Measurements from ENCODE around the gene SLC1A5.
"Not testable (repeated sequence)": the region's sequence is repeated elsewhere in the genome, so short reads cannot be mapped to it uniquely, and the experiment has no call there.

The SLC1A5 gene

DNA sequence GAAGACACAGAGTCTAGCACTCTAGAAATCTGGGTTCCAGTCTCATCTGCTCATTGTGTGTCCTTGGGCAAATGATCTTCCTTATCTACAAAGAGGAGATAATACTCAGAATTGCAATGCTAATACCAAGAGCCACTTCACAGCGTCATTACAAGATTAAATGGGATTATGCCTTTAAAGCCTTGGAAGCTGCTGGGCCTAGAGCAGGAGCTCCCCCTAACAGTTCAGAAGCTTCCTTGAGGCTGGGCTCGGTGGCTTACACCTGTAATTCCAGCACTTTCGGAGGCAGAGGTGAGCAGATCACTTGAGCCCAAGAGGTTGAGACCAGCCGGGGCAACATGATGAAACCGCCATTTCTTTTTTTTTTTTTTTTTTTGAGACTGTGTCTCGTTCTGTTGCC lies 34.7 kb upstream of the SLC1A5 start:
- Histone ChIP-seq H3K9ac (peak overlapping the region in 2 of 11 experiments; percentile 75 to 76; a peak in 2 of 22 replicates), H3K4me1 (peaks cover 75 to 87% (median 79%) of the 10 kb centered on the region in 10 experiments), H3K36me3 (no peaks in the 10 kb centered on the region), H3K27me3 (no peaks in the 10 kb centered on the region), H3K9me3 (replicated peaks in 1 of 11) (peaks cover 0 to 10% (median 6%) of the 10 kb centered on the region in 11 experiments; a peak in 9 of 22 replicates), H3K4me2 (peak overlapping the region in 10 of 11 experiments; percentile 18 to 94 (median 90); a peak in 13 of 22 replicates), H3K4me3 (no peak overlapping the region), H4K20me1 (peaks cover 0 to 10% (median 0%) of the 10 kb centered on the region in 11 experiments; a peak in 4 of 22 replicates), H3K27ac (peak overlapping the region in 8 of 11 experiments; percentile 81 to 93 (median 87); a peak in 15 of 22 replicates)
- no peak for TF ChIP-seq Cebpa-rat (IDR thresholded peaks at IDR 0.05)

- Histone ChIP-seq H3K4me1 (peaks cover 75 to 87% (median 79%) of the 10 kb centered on the region in 10 experiments), H3K4me3 (peak overlapping the region in 1 of 10 experiments; percentile 42; a peak in 3 of 20 replicates), H3K4me2 (peak overlapping the region; percentile 86 to 94 (median 91)), H3K9ac (peak overlapping the region in 8 of 11 experiments; percentile 60 to 83 (median 74); a peak in 14 of 22 replicates), H3K9me3 (replicated peaks in 1 of 11) (peaks cover 0 to 11% (median 6%) of the 10 kb centered on the region in 11 experiments; a peak in 9 of 22 replicates), H3K27ac (peak overlapping the region; percentile 49 to 93 (median 84); a peak in 19 of 22 replicates)
- H4K20me1 ChIP-seq, H3K36me3 ChIP-seq, H3K27me3 ChIP-seq: not testable (repeated sequence)
Measured at GRCh38 chr19:46822410-46822787, 34.0 kb upstream of the SLC1A5 start.

- peak overlapping the region in 9 of 10 experiments; percentile 12 to 47 (median 38); a peak in 14 of 20 replicates for H3K4me3 ChIP-seq
- peaks cover 75 to 83% (median 77%) of the 10 kb centered on the region in 10 experiments for H3K4me1 ChIP-seq
- H3K4me2 ChIP-seq, result peak overlapping the region; percentile 86 to 94 (median 91)
- no peaks in the 10 kb centered on the region for H3K36me3 ChIP-seq
- H3K27me3 ChIP-seq, result no peaks in the 10 kb centered on the region
- no peak for TF ChIP-seq Cebpa-rat (IDR thresholded peaks at IDR 0.05)
- peak overlapping the region; percentile 49 to 93 (median 84); a peak in 20 of 22 replicates for H3K27ac ChIP-seq
- peaks cover 0 to 11% (median 6%) of the 10 kb centered on the region in 11 experiments; a peak in 9 of 22 replicates for H3K9me3 ChIP-seq (replicated peaks in 1 of 11)
- peaks cover 0 to 10% (median 0%) of the 10 kb centered on the region in 11 experiments; a peak in 4 of 22 replicates for H4K20me1 ChIP-seq
- peak overlapping the region in 9 of 11 experiments; percentile 1 to 83 (median 73); a peak in 18 of 22 replicates for H3K9ac ChIP-seq
Measured at GRCh38 chr19:46821512-46822409, 33.4 kb upstream of the SLC1A5 start.

DNA sequence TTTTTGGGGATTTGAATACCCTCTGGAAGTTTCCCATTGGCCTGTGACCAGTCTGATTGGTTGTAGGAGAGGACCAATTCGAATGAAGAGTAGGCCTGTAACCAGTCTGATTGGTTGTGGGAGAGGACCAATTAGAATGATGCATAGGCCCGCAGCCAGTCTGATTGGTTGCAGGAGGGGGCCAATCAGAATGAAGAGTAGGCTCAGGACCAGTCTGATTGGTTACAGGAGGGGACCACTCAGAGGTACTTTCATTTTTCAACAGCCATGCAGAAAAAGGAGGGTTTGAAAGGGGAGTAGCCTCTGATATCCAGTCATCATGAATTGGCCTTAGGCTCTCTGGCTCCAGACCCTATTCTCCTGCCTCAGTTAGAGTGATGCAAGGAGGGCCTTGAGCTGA lies 30.4 kb upstream of the SLC1A5 start:
- H3K4me1 ChIP-seq, result peaks cover 47 to 71% (median 59%) of the 10 kb centered on the region in 10 experiments
- peak overlapping the region in 4 of 11 experiments; percentile 74 to 93 (median 89); a peak in 5 of 22 replicates for H3K27ac ChIP-seq
- H3K36me3 ChIP-seq, result no peaks in the 10 kb centered on the region
- no peaks in the 10 kb centered on the region for H4K20me1 ChIP-seq
- no peak overlapping the region for H3K4me3 ChIP-seq
- H3K9ac ChIP-seq, result 0 out of 22 replicates have a peak overlapping the region, but pooled peaks of 1 of the 11 experiments have one; percentile 41
- peaks cover 0 to 10% (median 0%) of the 10 kb centered on the region in 11 experiments; a peak in 3 of 22 replicates for H3K27me3 ChIP-seq
- H3K9me3 ChIP-seq (replicated peaks in 1 of 11), result peaks cover 0 to 11% (median 6%) of the 10 kb centered on the region in 11 experiments; a peak in 9 of 22 replicates
- peak overlapping the region in 9 of 11 experiments; percentile 89 to 94 (median 92); a peak in 16 of 22 replicates for H3K4me2 ChIP-seq
- no peak for TF ChIP-seq Cebpa-rat (IDR thresholded peaks at IDR 0.05)

GRCh38 chr19:46815833-46816627 lies 27.6 kb upstream of the SLC1A5 start:
- H4K20me1 ChIP-seq, result no peaks in the 10 kb centered on the region
- H3K27me3 ChIP-seq, result peaks cover 0 to 28% (median 0%) of the 10 kb centered on the region in 11 experiments; a peak in 9 of 22 replicates
- H3K27ac ChIP-seq, result no peak overlapping the region
- H3K9me3 ChIP-seq (replicated peaks in 1 of 11), result peaks cover 0 to 11% (median 6%) of the 10 kb centered on the region in 11 experiments; a peak in 9 of 22 replicates
- peak overlapping the region in 2 of 11 experiments; percentile 5 to 13; a peak in 1 of 22 replicates for H3K9ac ChIP-seq
- peak overlapping the region in 7 of 11 experiments; percentile 10 to 51 (median 14); a peak in 8 of 22 replicates for H3K4me2 ChIP-seq
- no peak overlapping the region for H3K4me3 ChIP-seq
- peaks cover 27 to 68% (median 49%) of the 10 kb centered on the region in 10 experiments for H3K4me1 ChIP-seq
- H3K36me3 ChIP-seq, result no peaks in the 10 kb centered on the region
- TF ChIP-seq Cebpa-rat (IDR thresholded peaks at IDR 0.05), result no peak

GRCh38 chr19:46813839-46814358 lies 25.5 kb upstream of the SLC1A5 start:
- Histone ChIP-seq H3K4me2 (peak overlapping the region in 7 of 11 experiments; percentile 66 to 90 (median 80); a peak in 10 of 22 replicates), H3K4me1 (peaks cover 18 to 68% (median 48%) of the 10 kb centered on the region in 10 experiments; a peak in 19 of 20 replicates), H4K20me1 (no peaks in the 10 kb centered on the region), H3K27me3 (peaks cover 0 to 28% (median 0%) of the 10 kb centered on the region in 11 experiments; a peak in 9 of 22 replicates), H3K36me3 (no peaks in the 10 kb centered on the region), H3K9ac (no peak overlapping the region; a peak in 2 of 22 replicates), H3K27ac (no peak overlapping the region), H3K4me3 (no peak overlapping the region), H3K9me3 (replicated peaks in 1 of 11) (peaks cover 0 to 11% (median 6%) of the 10 kb centered on the region in 11 experiments; a peak in 9 of 22 replicates)
- no peak for TF ChIP-seq Cebpa-rat (IDR thresholded peaks at IDR 0.05)

- peaks cover 18 to 70% (median 51%) of the 10 kb centered on the region in 10 experiments; a peak in 19 of 20 replicates for H3K4me1 ChIP-seq
- TF ChIP-seq Cebpa-rat (IDR thresholded peaks at IDR 0.05), result no peak
- H3K9ac ChIP-seq, result peak overlapping the region in 5 of 11 experiments; percentile 13 to 60 (median 48); a peak in 8 of 22 replicates
- peaks cover 0 to 5% (median 0%) of the 10 kb centered on the region in 11 experiments; a peak in 5 of 22 replicates for H3K9me3 ChIP-seq (replicated peaks in 1 of 11)
- H3K27me3 ChIP-seq, result peaks cover 0 to 28% (median 0%) of the 10 kb centered on the region in 11 experiments; a peak in 9 of 22 replicates
- no peaks in the 10 kb centered on the region for H4K20me1 ChIP-seq
- peak overlapping the region in 3 of 11 experiments; percentile 7 to 51 (median 50); a peak in 5 of 22 replicates for H3K27ac ChIP-seq
- no peaks in the 10 kb centered on the region for H3K36me3 ChIP-seq
- H3K4me2 ChIP-seq, result peak overlapping the region; percentile 23 to 90 (median 76)
- no peak overlapping the region for H3K4me3 ChIP-seq
Measured at GRCh38 chr19:46812977-46813838, 24.8 kb upstream of the SLC1A5 start.

Measured in BLaER1 treated with 17β-estradiol and CSF1 and Interleukin-3, amounts not matched to agents 10 nM and 100 nM (cell line).